GM04504 (cell line): Measurements from ENCODE around the gene CRAT.

Experiments
- DNase-seq: peaks from one replicate; pipeline ENCODE4 v3.0.0-alpha.2; 2012; ENCODE audit warnings: low read depth

Gene CRAT

DNA sequence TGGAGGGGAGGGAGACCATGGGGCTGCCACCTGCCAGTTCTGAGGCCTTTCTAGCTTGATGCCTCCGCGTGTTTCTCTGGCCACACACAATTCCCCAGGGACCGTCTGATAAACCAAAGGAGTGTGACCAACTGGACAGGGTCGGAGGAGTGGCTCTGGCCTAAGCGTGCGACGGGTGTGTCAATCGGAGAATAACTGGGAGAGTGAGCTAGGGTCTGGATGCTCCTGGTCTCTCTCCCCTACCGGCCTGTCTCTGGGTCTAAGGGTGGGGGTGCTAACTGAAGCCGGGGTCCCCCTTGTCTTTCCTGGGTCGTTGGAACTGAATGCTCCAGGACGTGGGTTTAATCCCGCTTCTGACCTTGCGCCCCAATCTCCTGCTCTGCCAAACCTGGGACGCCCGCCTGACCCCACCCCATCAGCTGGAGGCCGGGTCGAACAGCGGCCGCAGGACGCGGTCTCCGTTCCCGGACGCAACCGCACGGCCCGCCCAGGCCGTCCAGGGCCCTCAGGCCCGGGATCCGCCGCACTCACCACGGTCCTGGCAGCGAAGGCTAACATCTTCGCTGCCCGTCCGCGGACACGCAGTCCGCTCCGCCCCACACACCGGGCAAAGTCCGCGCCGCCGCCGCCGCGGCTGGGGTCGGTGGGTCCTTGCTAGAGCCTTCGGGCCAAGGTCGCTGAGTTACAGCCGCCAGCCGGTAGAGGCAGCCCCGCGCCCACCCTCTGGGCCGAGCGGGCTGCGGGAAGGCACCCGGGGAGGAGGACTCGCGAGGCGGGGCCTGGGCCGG is 447 bp downstream of the CRAT start:
- no peak for DNase-seq

DNA sequence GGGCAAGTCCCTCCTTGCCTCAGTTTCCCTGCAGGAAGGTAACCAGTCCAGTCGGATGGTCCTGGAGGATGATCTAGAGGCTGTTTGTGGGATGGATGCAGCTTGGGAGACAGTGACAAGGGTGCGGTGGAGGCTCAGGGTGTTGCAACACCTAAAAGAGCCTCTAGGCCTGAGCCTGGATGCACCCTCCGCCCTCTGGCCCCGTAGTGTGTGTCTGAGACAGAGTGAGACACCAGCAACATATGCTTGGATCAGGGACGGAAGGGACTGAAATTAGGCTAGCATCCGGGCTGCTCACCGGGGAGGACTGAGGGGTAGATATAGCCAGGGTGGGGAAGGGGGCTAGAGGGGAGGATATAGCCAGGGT is 1.1 kb downstream of the CRAT start:
- DNase-seq, result no peak

DNA sequence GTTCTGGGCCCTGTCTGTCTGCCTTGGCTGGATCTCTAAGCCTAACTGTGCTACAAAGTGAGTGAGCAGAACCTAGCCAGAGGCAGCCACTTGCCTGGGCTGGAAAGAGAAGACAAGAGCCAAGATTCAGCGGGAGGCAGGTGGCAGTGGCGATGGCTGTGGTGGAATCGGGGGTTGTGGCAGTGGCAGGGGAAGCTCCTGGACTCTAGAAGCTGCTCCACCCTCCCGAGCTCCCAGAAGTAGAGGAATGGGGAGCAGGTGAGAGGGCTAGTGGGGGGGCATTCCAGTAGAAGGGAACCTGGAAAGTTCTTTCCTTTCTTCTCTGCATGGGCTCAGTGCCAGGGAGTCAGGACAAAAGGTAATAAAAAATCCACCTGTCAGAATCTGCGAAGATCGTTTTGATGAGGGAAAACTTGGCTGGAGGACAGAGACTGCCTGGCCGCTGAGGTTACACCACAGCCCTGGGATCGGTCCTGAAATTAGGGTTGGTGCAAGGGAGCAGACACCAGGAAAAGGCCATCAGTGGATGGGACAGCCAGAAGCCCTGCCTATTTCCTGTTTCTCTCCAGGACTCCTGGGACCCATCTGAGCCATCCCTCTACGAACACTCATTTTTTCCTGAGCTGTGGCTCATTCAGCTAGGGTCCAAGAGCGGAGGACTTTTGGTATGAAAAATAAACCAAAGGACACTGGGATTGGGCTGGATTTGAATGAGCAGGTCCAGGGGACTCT is 1.6 kb downstream of the CRAT start:
- DNase-seq, result no peak

GRCh38 chr9:129108083-129108804 is 2.3 kb downstream of the CRAT start:
- DNase-seq, result no peak

DNA sequence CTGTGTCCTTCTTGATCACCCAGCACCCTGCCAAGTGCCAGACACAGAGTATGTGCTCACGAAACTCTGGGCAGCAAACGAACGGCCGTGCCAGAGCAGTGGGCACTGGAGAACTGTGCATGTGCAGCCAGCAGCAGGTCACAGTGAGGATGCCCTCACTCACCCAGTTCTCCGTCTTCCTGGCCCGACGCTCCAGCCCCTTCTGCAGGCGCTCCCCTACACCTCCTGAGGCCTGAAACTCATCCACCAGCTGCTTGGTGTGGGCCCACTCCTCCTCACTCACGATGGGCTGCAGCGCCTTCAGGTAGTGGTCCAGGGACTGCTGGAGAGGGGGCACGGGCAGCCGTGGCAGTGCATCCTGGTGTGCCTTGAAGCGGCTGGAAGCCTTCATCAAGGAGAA is 2.9 kb downstream of the CRAT start:
- DNase-seq, result no peak

GRCh38 chr9:129105857-129106694 is 4.5 kb downstream of the CRAT start:
- no peak for DNase-seq

DNA sequence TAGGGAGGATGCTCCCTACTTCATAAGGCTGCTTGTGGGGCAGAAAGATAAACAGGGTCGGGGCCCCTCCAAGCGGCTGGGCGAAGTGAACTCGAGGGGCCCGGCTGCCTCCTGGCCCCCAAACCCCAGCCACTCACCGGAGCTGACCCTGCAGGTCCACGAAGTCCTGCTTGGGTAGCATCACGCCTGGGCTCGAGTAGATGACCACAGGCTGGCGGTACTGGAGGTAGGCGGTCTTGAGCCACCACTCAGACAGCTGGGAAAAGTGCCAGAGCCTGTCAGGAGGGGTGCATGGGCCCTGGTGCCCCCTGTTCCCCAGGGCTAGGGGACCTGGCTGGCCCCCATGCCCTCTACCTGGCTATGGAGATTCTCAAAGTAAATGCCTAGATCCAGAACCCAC is 6.5 kb downstream of the CRAT start:
- no peak for DNase-seq

DNA sequence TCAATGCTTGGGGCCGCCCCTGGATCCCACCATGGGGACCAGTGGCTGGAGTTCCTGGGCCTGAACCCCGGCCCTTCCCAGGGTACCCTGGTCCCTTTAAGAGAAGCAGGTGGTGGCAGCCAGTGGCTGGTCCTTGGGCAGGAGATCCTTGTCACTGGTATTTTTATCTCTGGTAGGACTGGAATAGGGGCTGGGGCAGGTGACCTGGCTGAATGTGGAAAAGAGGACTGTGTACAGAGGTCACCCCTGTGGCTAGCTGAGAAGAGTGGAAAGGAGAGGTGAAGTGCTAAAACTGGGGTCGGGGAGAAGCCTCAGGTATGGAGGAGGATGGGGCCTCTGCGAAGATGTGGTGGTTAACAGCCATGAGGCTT is 7.0 kb downstream of the CRAT start:
- DNase-seq, result no peak

GRCh38 chr9:129102791-129103594 is 7.6 kb downstream of the CRAT start:
- no peak for DNase-seq

DNA sequence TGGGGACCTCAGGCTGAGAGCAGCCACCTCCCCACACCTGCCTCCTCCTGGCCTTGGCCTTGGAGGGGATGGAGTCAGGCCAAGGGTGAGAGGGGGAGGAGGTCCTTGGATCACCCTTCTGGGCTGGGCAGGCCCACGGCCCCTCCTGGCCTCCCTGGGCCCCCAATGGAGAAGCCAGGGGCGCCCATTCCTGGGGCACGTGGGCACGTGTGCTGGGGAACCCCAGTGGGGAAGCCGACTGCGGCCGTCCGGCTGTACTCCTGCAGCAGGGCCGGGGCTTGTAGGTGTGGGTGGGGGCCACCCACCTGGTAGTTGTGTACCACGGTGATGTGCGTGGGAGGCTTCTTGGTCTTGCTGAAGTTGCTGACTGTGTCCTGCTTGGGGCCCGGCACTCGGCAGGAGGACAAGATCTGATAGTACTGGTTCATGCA is 8.5 kb downstream of the CRAT start:
- no peak for DNase-seq

- DNase-seq, result no peak
Observed at GRCh38 chr9:129101279-129101678, 9.3 kb downstream of the CRAT start.

DNA sequence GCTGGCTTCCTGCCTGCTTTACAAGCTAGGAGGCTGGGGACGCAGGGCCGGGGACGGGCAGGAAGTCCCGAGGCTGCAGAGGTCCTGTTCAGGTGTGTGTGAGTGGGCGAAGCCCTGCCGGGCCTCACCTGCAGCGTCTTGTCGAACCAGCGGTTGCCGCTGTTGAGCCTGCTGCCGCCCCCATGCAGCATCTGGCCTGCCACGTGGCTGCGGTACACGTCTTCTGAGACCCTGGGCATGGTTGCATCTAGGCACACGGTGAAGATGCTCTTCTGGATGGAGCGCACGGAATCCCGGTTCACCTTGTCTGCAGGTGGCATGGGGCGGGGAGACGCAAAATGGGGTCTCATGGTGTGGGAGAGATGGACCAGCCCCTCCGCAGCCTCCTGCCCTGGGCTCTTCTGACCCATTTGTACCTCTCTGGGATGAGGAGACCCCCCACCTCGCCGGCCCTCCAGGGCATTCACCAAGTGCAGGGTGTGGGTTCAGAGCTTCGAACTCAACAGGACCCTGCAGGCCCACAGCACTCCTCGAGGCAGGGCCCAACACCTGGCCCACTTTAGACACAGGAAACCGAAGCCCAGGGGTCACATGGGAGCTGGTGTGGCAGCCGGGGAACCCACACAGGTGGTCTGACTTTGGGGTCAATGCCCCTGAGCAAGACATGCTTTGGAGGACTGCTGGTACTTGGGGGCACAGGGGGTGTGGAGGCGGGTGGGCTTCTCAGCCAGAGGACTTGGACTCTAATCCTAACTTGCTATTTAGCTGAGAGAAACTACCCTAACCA is 10.0 kb downstream of the CRAT start:
- no peak for DNase-seq

DNA sequence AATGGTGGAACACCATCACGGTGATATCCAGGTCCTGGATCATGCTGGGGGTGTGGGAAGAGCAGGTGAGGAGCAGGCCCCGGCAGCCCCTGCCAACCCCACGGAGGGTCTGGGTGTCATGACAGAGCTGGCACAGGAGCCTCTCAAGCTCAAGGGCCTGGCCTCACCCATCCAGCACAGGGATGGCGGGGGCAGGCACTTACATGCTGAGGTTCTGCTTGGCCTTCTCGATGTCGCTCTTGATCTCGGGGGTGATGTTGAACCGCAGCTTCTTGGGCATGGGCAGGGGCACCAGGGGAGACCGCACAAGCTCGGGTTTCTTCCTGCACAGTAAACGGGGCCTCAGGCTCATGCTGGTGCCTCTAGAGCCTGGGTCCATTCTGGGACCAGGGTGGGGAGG is 12.3 kb downstream of the CRAT start:
- DNase-seq, result no peak

- no peak for DNase-seq
Observed at GRCh38 chr9:129097671-129098306, 12.8 kb downstream of the CRAT start.

DNA sequence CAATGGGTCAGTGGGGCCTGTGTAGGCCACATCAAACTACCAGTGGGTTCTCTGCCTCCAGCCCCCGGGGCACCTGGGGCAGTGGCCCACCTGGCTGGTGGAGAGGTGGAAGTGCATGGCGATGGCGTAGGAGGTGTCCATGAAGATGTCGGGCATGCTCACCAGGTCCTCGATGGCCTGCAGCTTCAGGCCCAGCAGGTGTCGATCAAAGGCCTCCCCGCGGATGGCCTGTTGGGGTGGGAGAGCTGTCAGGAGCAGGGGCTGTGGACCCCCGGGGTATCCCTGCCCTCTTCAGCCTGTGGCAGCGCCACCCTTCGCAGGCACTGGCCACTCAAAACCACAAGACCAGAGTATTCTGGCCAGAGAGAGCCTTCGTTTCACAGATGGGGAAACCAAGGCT is 14.7 kb downstream of the CRAT start:
- DNase-seq, result no peak

GRCh38 chr9:129095170-129095667 is 15.4 kb downstream of the CRAT start:
- DNase-seq, result no peak

GRCh38 chr9:129094387-129095169 is 16.0 kb downstream of the CRAT start:
- no peak for DNase-seq

DNA sequence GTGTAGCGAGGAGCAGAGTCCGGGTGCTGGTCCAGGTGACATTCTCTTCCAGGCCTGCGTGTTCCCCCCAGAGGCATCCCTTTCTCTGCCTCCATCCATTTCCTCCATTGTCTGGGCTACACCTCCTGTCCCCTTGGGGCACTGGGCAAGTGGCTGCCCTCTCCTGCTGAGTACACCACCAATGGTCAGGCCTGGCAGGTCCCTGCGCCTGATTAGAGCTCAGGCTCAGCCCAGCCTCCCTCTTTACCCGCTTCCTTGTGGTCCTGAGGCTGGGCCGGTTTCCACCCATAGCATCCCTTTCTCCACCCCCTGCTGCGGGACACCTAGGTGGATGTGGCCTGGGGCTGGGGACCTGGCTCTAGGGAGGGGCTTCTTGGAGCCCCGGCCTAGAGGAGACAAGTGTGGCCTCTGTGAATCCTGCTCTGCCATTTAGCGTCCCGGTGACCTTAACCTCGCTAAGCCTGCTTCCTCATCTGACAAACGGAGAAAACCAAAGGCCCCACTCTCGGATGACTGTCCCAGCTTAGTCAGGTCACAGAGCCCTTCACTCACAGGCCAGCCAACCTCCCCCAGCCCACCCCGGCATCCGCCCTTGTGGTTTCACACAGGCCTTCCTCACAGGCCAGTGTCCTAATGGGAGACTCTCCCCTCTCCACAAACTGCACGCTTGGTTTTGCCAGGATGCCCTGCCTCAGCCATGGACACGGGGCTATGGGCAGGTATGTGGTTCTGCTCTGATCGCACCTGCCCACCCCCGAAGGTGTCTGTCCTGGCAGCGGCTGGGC is 16.8 kb downstream of the CRAT start:
- no peak for DNase-seq
